ENCODE data around the gene RPN1. TPM values are rescaled to one million over a fixed set of nuclear protein-coding genes. Genes with fewer than 3 reads are reported as not detected.

Gene RPN1
- total and polyA plus RNA-seq, 2 of the 13 experiments (the other 11 are each of a cell fraction or from before 2014, with no cell fraction given), result 290 to 342 TPM

- no peak overlapping the region for H3K4me2 ChIP-seq (ENCODE audit: low read depth, low read length)
- ATAC-seq (no peak), FAIRE-seq (no peak), DNase-seq (ENCODE audit: low spot score) (no peak)
- no peaks in the 10 kb centered on the region for H3K79me2 ChIP-seq (ENCODE audit: insufficient read depth, low read length)
- WGBS (ENCODE audit: low lambda C conversion rate), result 97% methylated on average over 6 of the region's 9 CpGs
- ChIA-PET CTCF (ENCODE audit: low intra/inter-chr PET ratio, low total read pairs) (no interaction called here), POLR2A (no interaction called here)
- no peaks in the 10 kb centered on the region for H3K9me3 ChIP-seq (ENCODE audit: low read length)
- H3K27ac ChIP-seq (ENCODE audit: extremely low read length, insufficient read depth, low read length), result no peak overlapping the region
- H3K36me3 ChIP-seq (replicated peaks in 1 of 2; ENCODE audit: control insufficient read depth in 1 of 2, insufficient read depth in 2 of 2, low read length in 2 of 2), result peaks cover 48 to 73% of the 10 kb centered on the region in 2 experiments
- H3K4me1 ChIP-seq (ENCODE audit: insufficient read depth, low read length), result peaks cover 23% of the 10 kb centered on the region
- H3K27me3 ChIP-seq (ENCODE audit: control insufficient read depth in 1 of 2, insufficient read depth in 2 of 2, low read length in 2 of 2), result no peaks in the 10 kb centered on the region
- no peaks in the 10 kb centered on the region for H4K20me1 ChIP-seq (ENCODE audit: insufficient read depth, low read length)
- no peak overlapping the region for H2AFZ ChIP-seq (ENCODE audit: low read length)
- intact Hi-C loops (cut with micrococcal nuclease; ENCODE audit: unreplicated experiment) (no loop called here), in situ Hi-C loops (cut with HindIII; ENCODE audit: extremely low pct_ligation_motif_present, low pct_unique_long_range_greater_than_20kb) (no loop called here)
- no peak overlapping the region for H3K4me3 ChIP-seq (replicated peaks in 1 of 3; ENCODE audit: insufficient read depth in 1 of 3, low read depth in 2 of 3, low read length in 3 of 3)
- H3K9ac ChIP-seq (ENCODE audit: insufficient read depth, low read depth, low read length), result no peak overlapping the region
- BruUV-seq (replicated peaks), result no TSS peak
- TF ChIP-seq MIXL1 (CRISPR knock-in tag; IDR thresholded peaks at IDR 0.05) (no peak), GATAD1 (CRISPR knock-in tag; IDR thresholded peaks at IDR 0.05) (no peak), ZNF607 (CRISPR knock-in tag; IDR thresholded peaks at IDR 0.05; ENCODE audit: borderline replicate concordance) (no peak), PRPF4 (IDR thresholded peaks at IDR 0.05; ENCODE audit: low read depth, low read length, poor library complexity, severe bottlenecking) (no peak), ZNF691 (CRISPR knock-in tag; IDR thresholded peaks at IDR 0.05; ENCODE audit: borderline replicate concordance, low read depth) (no peak), ZNF646 (CRISPR knock-in tag; IDR thresholded peaks at IDR 0.05) (no peak), SRSF4 (IDR thresholded peaks at IDR 0.05; ENCODE audit: low read depth, low read length, poor library complexity, severe bottlenecking) (no peak), GTF2F1 (IDR thresholded peaks at IDR 0.05; ENCODE audit: low read length) (no peak)
Measured at GRCh38 chr3:128621931-128622330, 28.7 kb downstream of the RPN1 start.

All from HepG2 (cell line).